Esophagus squamous epithelium (tissue), 4 donors: ENCODE measurements around the gene PITPNM2.

Source experiments
- CTCF ChIP-seq, 6 experiments: fragments of 450-650 bp in 4 of 6; fragments of 200-600 bp in 2 of 6; sonication (generic) in 2 of 6; IDR thresholded peaks; one replicate each; pipeline ENCODE4 v1.5.1; 2016 to 2019; ENCODE audit warnings: antibody characterized with exemption in 6 of 6, mild to moderate bottlenecking in 4 of 6, moderate library complexity in 4 of 6
- POLR2A ChIP-seq, 4 donors: fragments of 450-650 bp; IDR thresholded peaks; one replicate each; pipeline ENCODE4 v1.6.1; 2017; ENCODE audit warnings: antibody characterized with exemption in 4 of 4, mild to moderate bottlenecking in 4 of 4, moderate library complexity in 3 of 4

- no peak for TF ChIP-seq POLR2A (IDR thresholded peaks at IDR 0.05)
- no peak for TF ChIP-seq CTCF (IDR thresholded peaks at IDR 0.05)
These were observed 8.4 kb downstream of the PITPNM2 start for GRCh38 chr12:123142518-123142840.
